Esophagus squamous epithelium (tissue), 4 donors: ENCODE results near the gene RHEX.

Experiments
- CTCF ChIP-seq, 6 experiments: fragments of 450-650 bp in 4 of 6; fragments of 200-600 bp in 2 of 6; sonication (generic) in 2 of 6; IDR thresholded peaks; one replicate each; pipeline ENCODE4 v1.5.1; 2016 to 2019; ENCODE audit warnings: antibody characterized with exemption in 6 of 6, mild to moderate bottlenecking in 4 of 6, moderate library complexity in 4 of 6
- POLR2A ChIP-seq, 4 donors: fragments of 450-650 bp; IDR thresholded peaks; one replicate each; pipeline ENCODE4 v1.6.1; 2017; ENCODE audit warnings: antibody characterized with exemption in 4 of 4, mild to moderate bottlenecking in 4 of 4, moderate library complexity in 3 of 4

GRCh38 chr1:206015071-206015470 is 37.9 kb upstream of the RHEX start:
- TF ChIP-seq CTCF (IDR thresholded peaks at IDR 0.05) (no peak), POLR2A (IDR thresholded peaks at IDR 0.05) (no peak)
